Neuronal stem cell (in vitro differentiated cells): ENCODE results near the gene HOXA7.

Experiments
- DNase-seq: peaks from one replicate; pipeline ENCODE4 v3.0.0-alpha.2; 2013; ENCODE audit warnings: low spot score
- H2AFZ ChIP-seq: one replicate; pipeline ENCODE4 v1.6.1; 2013; ENCODE audit warnings: mild to moderate bottlenecking, low read length, inconsistent platforms
- H2AK5ac ChIP-seq: 2 replicates; pipeline ENCODE4 v1.6.1; 2013; ENCODE audit warnings: low read depth, mild to moderate bottlenecking, inconsistent platforms, low read length, moderate library complexity, mixed read lengths
- H2BK120ac ChIP-seq: 2 replicates; pipeline ENCODE4 v1.6.1; 2013; ENCODE audit warnings: low read depth, mild to moderate bottlenecking, inconsistent platforms, low read length, moderate library complexity, mixed read lengths
- H2BK12ac ChIP-seq: one replicate; pipeline ENCODE4 v1.6.1; 2013; ENCODE audit warnings: low read length, inconsistent platforms
- H2BK15ac ChIP-seq: 2 replicates; pipeline ENCODE4 v1.6.1; 2013; ENCODE audit warnings: mild to moderate bottlenecking, low read length, inconsistent platforms, mixed read lengths
- H2BK5ac ChIP-seq: one replicate; pipeline ENCODE4 v1.6.1; 2013; ENCODE audit warnings: inconsistent platforms, mild to moderate bottlenecking, low read length, moderate library complexity
- H3K14ac ChIP-seq: one replicate; pipeline ENCODE4 v1.6.1; 2013; ENCODE audit warnings: low read length, inconsistent platforms
- H3K18ac ChIP-seq: 2 replicates; pipeline ENCODE4 v1.6.1; 2013; ENCODE audit warnings: low read length, inconsistent platforms
- H3K23ac ChIP-seq: 2 replicates; pipeline ENCODE4 v1.6.1; 2013; ENCODE audit warnings: low read depth, mild to moderate bottlenecking, mixed read lengths, low read length, inconsistent platforms; ENCODE audit not compliant: poor library complexity
- H3K27ac ChIP-seq: replicated peaks from 3 replicates; pipeline ENCODE4 v1.5.1; 2013; ENCODE audit warnings: low read length, inconsistent platforms
- H3K27me3 ChIP-seq, 3 experiments: 2 replicates each; pipeline ENCODE4 v1.6.1; 2013; ENCODE audit warnings: low read length in 3 of 3, mild to moderate bottlenecking in 2 of 3, inconsistent platforms in 1 of 3, low read depth in 1 of 3, mixed read lengths in 1 of 3, moderate library complexity in 1 of 3; ENCODE audit not compliant: control insufficient read depth in 3 of 3, insufficient read depth in 3 of 3
- H3K36me3 ChIP-seq, 2 donors: replicated peaks in 1 of 2; 2 replicates each; pipeline ENCODE4 v1.6.1; 2013; ENCODE audit warnings: low read length in 2 of 2; ENCODE audit not compliant: control insufficient read depth in 2 of 2, insufficient read depth in 2 of 2
- H3K4ac ChIP-seq: 2 replicates; pipeline ENCODE4 v1.6.1; 2013; ENCODE audit warnings: inconsistent platforms, mild to moderate bottlenecking, low read length, moderate library complexity
- H3K4me1 ChIP-seq, 2 donors: 1 replicate in 1 of 2; 2 replicates in 1 of 2; pipeline ENCODE4 v1.6.1; 2013; ENCODE audit warnings: low read length in 2 of 2, low read depth in 1 of 2; ENCODE audit not compliant: control insufficient read depth in 2 of 2, insufficient read depth in 1 of 2
- H3K4me2 ChIP-seq: one replicate; pipeline ENCODE4 v1.6.1; 2013; ENCODE audit warnings: mild to moderate bottlenecking, low read length, inconsistent platforms; ENCODE audit not compliant: insufficient read depth, poor library complexity, severe bottlenecking
- H3K4me3 ChIP-seq, 2 donors: 2 replicates each; pipeline ENCODE4 v1.5.1; 2013; ENCODE audit warnings: low read length in 2 of 2, mild to moderate bottlenecking in 2 of 2, inconsistent platforms in 1 of 2, moderate library complexity in 1 of 2
- H3K79me1 ChIP-seq: one replicate; pipeline ENCODE4 v1.6.1; 2013; ENCODE audit warnings: low read depth, mild to moderate bottlenecking, inconsistent platforms, low read length, moderate library complexity
- H3K9ac ChIP-seq: one replicate; pipeline ENCODE4 v1.6.1; 2013; ENCODE audit warnings: mild to moderate bottlenecking, low read depth, low read length, inconsistent platforms; ENCODE audit not compliant: poor library complexity
- H3K9me3 ChIP-seq, 2 donors: replicated peaks in 1 of 2; 2 replicates each; pipeline versions ENCODE3 to v1.6.1; 2013; ENCODE audit warnings: low read length in 2 of 2, mild to moderate bottlenecking in 2 of 2, inconsistent platforms in 1 of 2, low read depth in 1 of 2, mixed read lengths in 1 of 2, moderate library complexity in 1 of 2; ENCODE audit not compliant: control insufficient read depth in 2 of 2, insufficient read depth in 1 of 2
- H4K8ac ChIP-seq: one replicate; pipeline ENCODE4 v1.6.1; 2013; ENCODE audit warnings: low read depth, mild to moderate bottlenecking, inconsistent platforms, low read length, moderate library complexity
- H4K91ac ChIP-seq: one replicate; pipeline ENCODE4 v1.6.1; 2013; ENCODE audit warnings: low read length, low read depth, mild to moderate bottlenecking, inconsistent platforms; ENCODE audit not compliant: poor library complexity
- WGBS, 2 donors: extraction: QIAGEN DNeasy Blood & Tissue Kit; methylation state at CpG; one replicate each; pipeline ENCODE4 v1.1.7; 2013; ENCODE audit warnings: missing lambda C conversion rate in 2 of 2, mixed read lengths in 1 of 2; ENCODE audit not compliant: insufficient read length in 2 of 2, insufficient replicate concordance in 1 of 2; ENCODE audit errors: extremely low coverage in 2 of 2; 5-methylcytosine and 5-hydroxymethylcytosine counted together

Gene HOXA7

DNA sequence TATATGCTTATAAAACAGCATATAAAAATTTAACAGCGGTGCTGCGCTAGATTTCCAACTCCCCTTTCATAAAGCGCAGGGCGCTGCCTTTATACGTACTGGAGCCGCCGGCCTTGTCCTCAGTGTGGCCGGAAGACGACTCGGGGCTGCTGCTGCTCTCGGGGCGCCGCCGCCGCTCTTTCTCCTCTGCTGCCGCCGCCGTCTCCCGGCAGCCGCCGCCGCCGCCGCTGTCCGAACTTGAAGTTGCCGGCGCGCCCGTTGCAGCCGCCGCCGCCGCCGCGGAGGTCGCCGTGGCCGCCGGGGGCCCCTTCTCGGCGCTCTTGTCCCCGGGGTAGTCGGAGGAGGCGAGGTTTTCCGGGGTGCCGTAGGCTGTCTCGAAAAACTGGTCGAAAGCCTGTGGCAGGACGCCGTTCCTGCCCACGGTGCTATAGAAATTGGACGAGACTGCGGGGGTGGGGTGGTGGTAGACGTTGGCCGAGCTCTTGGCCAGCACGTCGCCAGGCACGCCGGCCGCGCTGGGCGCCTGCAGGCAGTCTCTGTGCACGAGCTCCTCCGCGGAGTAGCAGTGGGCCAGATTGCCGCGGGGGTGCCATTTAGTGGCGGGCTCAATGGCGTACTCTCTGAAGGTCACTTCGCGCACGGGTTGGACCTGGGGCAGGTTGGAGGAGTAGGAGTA lies 28.0 kb upstream of the HOXA7 start:
- Histone ChIP-seq H3K36me3 (no peaks in the 10 kb centered on the region), H4K91ac (no peak overlapping the region), H3K23ac (peak overlapping the region; percentile 82), H2BK5ac (no peak overlapping the region), H3K27me3 (peaks cover 71 to 99% (median 95%) of the 10 kb centered on the region in 3 experiments), H3K4me2 (peak overlapping the region; percentile 24), H3K14ac (no peak overlapping the region), H2AFZ (peak overlapping the region; percentile 88), H3K9ac (no peak overlapping the region), H3K4me3 (peak overlapping the region in 1 of 2 donors; percentile 25), H3K4me1 (peaks cover 0 to 3% of the 10 kb centered on the region in 2 donors), H2BK15ac (no peak overlapping the region), H3K9me3 (peaks cover 0 to 6% of the 10 kb centered on the region in 2 donors), H2BK120ac (no peak overlapping the region), H3K18ac (no peak overlapping the region), H2BK12ac (no peak overlapping the region), H3K27ac (no peak overlapping the region), H3K4ac (no peak overlapping the region), H3K79me1 (no peaks in the 10 kb centered on the region), H4K8ac (no peak overlapping the region), H2AK5ac (no peak overlapping the region)
- WGBS, 2 donors, result no CpG with 5 or more reads among the region's 72 CpGs
- no peak for DNase-seq

- Histone ChIP-seq H2AK5ac (no peak overlapping the region), H2BK120ac (no peak overlapping the region), H3K27ac (no peak overlapping the region), H3K36me3 (no peaks in the 10 kb centered on the region), H2BK5ac (no peak overlapping the region), H3K9ac (no peak overlapping the region), H3K4me3 (peak overlapping the region in 1 of 2 donors; percentile 25), H3K4me2 (no peak overlapping the region), H3K4ac (no peak overlapping the region), H3K4me1 (peaks cover 0 to 3% of the 10 kb centered on the region in 2 donors), H2AFZ (peak overlapping the region; percentile 88), H4K8ac (no peak overlapping the region), H3K9me3 (peaks cover 2 to 9% of the 10 kb centered on the region in 2 donors), H3K79me1 (no peaks in the 10 kb centered on the region), H3K23ac (peak overlapping the region; percentile 77), H2BK15ac (no peak overlapping the region), H4K91ac (no peak overlapping the region), H3K14ac (no peak overlapping the region), H3K27me3 (peaks cover 70 to 99% (median 95%) of the 10 kb centered on the region in 3 experiments), H3K18ac (no peak overlapping the region), H2BK12ac (no peak overlapping the region)
- no peak for DNase-seq
- no CpG with 5 or more reads among the region's 30 CpGs for WGBS, 2 donors
Measured at GRCh38 chr7:27183682-27184336, 27.3 kb upstream of the HOXA7 start.

DNA sequence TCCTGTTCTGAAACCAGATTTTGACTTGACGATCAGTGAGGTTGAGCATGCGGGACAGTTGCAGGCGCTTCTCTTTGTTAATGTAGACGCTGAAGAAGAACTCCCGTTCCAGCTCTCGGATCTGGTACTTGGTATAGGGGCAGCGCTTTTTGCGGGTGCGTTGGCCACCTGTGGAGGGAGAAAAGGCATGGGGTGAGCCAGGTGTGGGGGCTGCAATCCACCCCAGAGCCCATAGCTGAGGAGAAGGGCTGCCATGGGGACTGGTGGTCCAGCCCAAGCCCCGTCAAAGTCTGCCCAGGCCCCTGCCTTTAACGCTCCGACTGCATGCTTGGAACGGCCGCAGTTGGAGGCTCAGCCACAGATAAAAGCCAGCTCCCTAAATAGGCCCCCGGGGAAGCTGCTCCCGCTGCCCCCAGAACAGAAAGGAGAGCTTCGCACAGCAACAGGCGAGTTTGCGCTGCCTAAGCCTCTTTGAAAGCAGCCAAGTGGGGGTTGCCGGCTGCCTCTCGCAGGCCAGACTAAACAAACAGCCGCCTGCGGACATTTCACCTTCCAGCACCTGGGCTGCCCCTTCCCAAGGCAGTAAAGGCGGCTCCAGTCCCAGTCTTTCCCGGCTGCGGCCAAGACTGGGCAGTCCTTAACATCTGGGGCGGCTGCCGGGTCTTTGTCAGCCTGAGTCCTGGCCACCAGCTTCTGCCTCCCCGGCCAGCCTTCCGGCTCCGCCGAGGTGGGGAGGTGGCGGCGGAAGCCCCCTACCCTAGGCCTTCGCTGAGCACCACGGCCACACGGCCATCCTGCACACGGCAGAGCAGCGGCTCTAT lies 26.6 kb upstream of the HOXA7 start:
- H3K23ac ChIP-seq, result peak overlapping the region; percentile 77
- no CpG with 5 or more reads among the region's 39 CpGs for WGBS, 2 donors
- H3K9me3 ChIP-seq, result peaks cover 2 to 9% of the 10 kb centered on the region in 2 donors
- no peaks in the 10 kb centered on the region for H3K36me3 ChIP-seq
- peaks cover 0 to 3% of the 10 kb centered on the region in 2 donors for H3K4me1 ChIP-seq
- DNase-seq, result no peak
- H3K27ac ChIP-seq, result no peak overlapping the region
- peaks cover 63 to 99% (median 93%) of the 10 kb centered on the region in 3 experiments for H3K27me3 ChIP-seq
- no peak overlapping the region for H3K18ac ChIP-seq
- no peak overlapping the region for H2BK5ac ChIP-seq
- H4K91ac ChIP-seq, result no peak overlapping the region
- H3K79me1 ChIP-seq, result no peaks in the 10 kb centered on the region
- no peak overlapping the region for H3K4ac ChIP-seq
- H2BK15ac ChIP-seq, result no peak overlapping the region
- no peak overlapping the region for H2BK12ac ChIP-seq
- no peak overlapping the region for H3K14ac ChIP-seq
- peak overlapping the region; percentile 53 for H2AFZ ChIP-seq
- no peak overlapping the region for H2AK5ac ChIP-seq
- H3K9ac ChIP-seq, result no peak overlapping the region
- no peak overlapping the region for H3K4me3 ChIP-seq
- H3K4me2 ChIP-seq, result no peak overlapping the region
- no peak overlapping the region for H4K8ac ChIP-seq
- H2BK120ac ChIP-seq, result no peak overlapping the region
